ENCODE results near the gene FAM124A. TPM values are rescaled to one million over a fixed set of nuclear protein-coding genes. Genes with fewer than 3 reads are reported as not detected.

Gene FAM124A
- total RNA-seq, 5 donors from 2014 or later (not counting 1 experiment from before 2014, with no cell fraction given), result 0.09 TPM; not detected in 4

GRCh38 chr13:51329606-51330005, 107.4 kb downstream of the FAM124A start:
- ChIA-PET POLR2A (no interaction called here), CTCF (no interaction called here)
- Mint-ChIP-seq H3K27ac (no peak overlapping the region), H3K4me1 (peaks cover 13 to 18% (median 16%) of the 10 kb centered on the region in 3 donors), H3K9me3 (no peaks in the 10 kb centered on the region), H3K4me3 (no peak overlapping the region), H3K36me3 (no peaks in the 10 kb centered on the region), H3K27me3 (peaks cover 0 to 1% of the 10 kb centered on the region in 2 donors)
- Histone ChIP-seq H3K27me3 (replicated peaks in 1 of 2; ENCODE audit: control insufficient read depth in 2 of 2, extremely low read depth in 1 of 2, insufficient read depth in 2 of 2, low read length in 1 of 2) (peaks cover 0 to 10% of the 10 kb centered on the region in 2 experiments), H3K9me3 (no peaks in the 10 kb centered on the region), H3K36me3 (ENCODE audit: control insufficient read depth in 2 of 2, extremely low read depth in 1 of 2, insufficient read depth in 1 of 2, low read length in 1 of 2) (no peaks in the 10 kb centered on the region), H3K4me1 (ENCODE audit: control insufficient read depth in 1 of 2, extremely low read depth in 1 of 2, insufficient read depth in 2 of 2, low read length in 2 of 2) (peaks cover 4 to 16% of the 10 kb centered on the region in 2 experiments), H3K4me3 (ENCODE audit: control insufficient read depth in 1 of 2, extremely low read depth in 1 of 2, low read length in 1 of 2) (no peak overlapping the region), H3K27ac (ENCODE audit: low read length) (no peak overlapping the region)
- DNase-seq (no peak), ATAC-seq (replicated peaks in 1 of 4) (no peak)
- WGBS (ENCODE audit: insufficient coverage), result 92% methylated on average over 3 of the region's 3 CpGs

- CTCF ChIA-PET, result no interaction called here
- DNase-seq (no peak), ATAC-seq (replicated peaks in 1 of 4) (no peak)
- Histone ChIP-seq H3K27me3 (replicated peaks in 1 of 2; ENCODE audit: control insufficient read depth in 2 of 2, extremely low read depth in 1 of 2, insufficient read depth in 2 of 2, low read length in 1 of 2) (peaks cover 0 to 13% of the 10 kb centered on the region in 2 experiments), H3K4me1 (ENCODE audit: control insufficient read depth in 1 of 2, extremely low read depth in 1 of 2, insufficient read depth in 2 of 2, low read length in 2 of 2) (peaks cover 4 to 16% of the 10 kb centered on the region in 2 experiments), H3K27ac (ENCODE audit: low read length) (no peak overlapping the region), H3K36me3 (ENCODE audit: control insufficient read depth in 2 of 2, extremely low read depth in 1 of 2, insufficient read depth in 1 of 2, low read length in 1 of 2) (no peaks in the 10 kb centered on the region), H3K4me3 (ENCODE audit: control insufficient read depth in 1 of 2, extremely low read depth in 1 of 2, low read length in 1 of 2) (no peak overlapping the region), H3K9me3 (no peaks in the 10 kb centered on the region)
- H3K9me3 Mint-ChIP-seq, result no peaks in the 10 kb centered on the region
- H3K27me3 Mint-ChIP-seq, result peaks cover 0 to 1% of the 10 kb centered on the region in 2 donors
- peaks cover 13 to 18% (median 16%) of the 10 kb centered on the region in 3 donors for H3K4me1 Mint-ChIP-seq
- 3% methylated on average over 3 of the region's 3 CpGs for WGBS (ENCODE audit: insufficient coverage)
- POLR2A ChIA-PET, result no interaction called here
- no peak overlapping the region for H3K27ac Mint-ChIP-seq
- H3K36me3 Mint-ChIP-seq, result no peaks in the 10 kb centered on the region
- H3K4me3 Mint-ChIP-seq, result no peak overlapping the region
These were observed 108.6 kb downstream of the FAM124A start for GRCh38 chr13:51330791-51331190.

- Mint-ChIP-seq H3K27me3 (peaks cover 0 to 1% of the 10 kb centered on the region in 2 donors), H3K9me3 (no peaks in the 10 kb centered on the region), H3K4me1 (peaks cover 13 to 18% (median 16%) of the 10 kb centered on the region in 3 donors), H3K36me3 (no peaks in the 10 kb centered on the region), H3K27ac (no peak overlapping the region), H3K4me3 (no peak overlapping the region)
- ATAC-seq (replicated peaks in 1 of 4) (no peak), DNase-seq (no peak)
- WGBS (ENCODE audit: insufficient coverage), result 80% methylated on average over 1 of the region's 6 CpGs
- Histone ChIP-seq H3K36me3 (ENCODE audit: control insufficient read depth in 2 of 2, extremely low read depth in 1 of 2, insufficient read depth in 1 of 2, low read length in 1 of 2) (no peaks in the 10 kb centered on the region), H3K9me3 (no peaks in the 10 kb centered on the region), H3K27ac (ENCODE audit: low read length) (no peak overlapping the region), H3K4me1 (ENCODE audit: control insufficient read depth in 1 of 2, extremely low read depth in 1 of 2, insufficient read depth in 2 of 2, low read length in 2 of 2) (peaks cover 4 to 16% of the 10 kb centered on the region in 2 experiments), H3K4me3 (ENCODE audit: control insufficient read depth in 1 of 2, extremely low read depth in 1 of 2, low read length in 1 of 2) (no peak overlapping the region), H3K27me3 (replicated peaks in 1 of 2; ENCODE audit: control insufficient read depth in 2 of 2, extremely low read depth in 1 of 2, insufficient read depth in 2 of 2, low read length in 1 of 2) (peaks cover 0 to 13% of the 10 kb centered on the region in 2 experiments)
- ChIA-PET POLR2A (no interaction called here), CTCF (no interaction called here)
These were observed 109.2 kb downstream of the FAM124A start for GRCh38 chr13:51331354-51331861.

GRCh38 chr13:51332566-51333361, 110.6 kb downstream of the FAM124A start:
- H3K27ac Mint-ChIP-seq, result no peak overlapping the region
- H3K9me3 Mint-ChIP-seq, result no peaks in the 10 kb centered on the region
- H3K4me1 ChIP-seq (ENCODE audit: control insufficient read depth in 1 of 2, extremely low read depth in 1 of 2, insufficient read depth in 2 of 2, low read length in 2 of 2), result peaks cover 4 to 16% of the 10 kb centered on the region in 2 experiments
- peaks cover 13 to 18% (median 16%) of the 10 kb centered on the region in 3 donors for H3K4me1 Mint-ChIP-seq
- DNase-seq (no peak), ATAC-seq (replicated peaks in 1 of 4) (no peak)
- H3K27me3 ChIP-seq (replicated peaks in 1 of 2; ENCODE audit: control insufficient read depth in 2 of 2, extremely low read depth in 1 of 2, insufficient read depth in 2 of 2, low read length in 1 of 2), result peaks cover 0 to 15% of the 10 kb centered on the region in 2 experiments
- no peak overlapping the region for H3K4me3 ChIP-seq (ENCODE audit: control insufficient read depth in 1 of 2, extremely low read depth in 1 of 2, low read length in 1 of 2)
- no peaks in the 10 kb centered on the region for H3K36me3 ChIP-seq (ENCODE audit: control insufficient read depth in 2 of 2, extremely low read depth in 1 of 2, insufficient read depth in 1 of 2, low read length in 1 of 2)
- H3K4me3 Mint-ChIP-seq, result no peak overlapping the region
- ChIA-PET CTCF (no interaction called here), POLR2A (interaction anchor here in 1 of 2 donors (0.6 kb wide), 1 partner anchor 1041 kb away, joined by 3 read pairs; no protein-coding TSS in a partner anchor)
- H3K36me3 Mint-ChIP-seq, result no peaks in the 10 kb centered on the region
- WGBS (ENCODE audit: insufficient coverage), result 100% methylated on average over 1 of the region's 2 CpGs
- H3K27me3 Mint-ChIP-seq, result peaks cover 0 to 1% of the 10 kb centered on the region in 2 donors
- no peaks in the 10 kb centered on the region for H3K9me3 ChIP-seq
- no peak overlapping the region for H3K27ac ChIP-seq (ENCODE audit: low read length)

GRCh38 chr13:51333421-51333820, 111.2 kb downstream of the FAM124A start:
- Mint-ChIP-seq H3K4me3 (no peak overlapping the region), H3K27ac (no peak overlapping the region), H3K4me1 (peaks cover 13 to 18% (median 16%) of the 10 kb centered on the region in 3 donors), H3K36me3 (no peaks in the 10 kb centered on the region), H3K27me3 (peaks cover 0 to 1% of the 10 kb centered on the region in 2 donors), H3K9me3 (no peaks in the 10 kb centered on the region)
- Histone ChIP-seq H3K4me3 (ENCODE audit: control insufficient read depth in 1 of 2, extremely low read depth in 1 of 2, low read length in 1 of 2) (no peak overlapping the region), H3K9me3 (no peaks in the 10 kb centered on the region), H3K27ac (ENCODE audit: low read length) (no peak overlapping the region), H3K36me3 (ENCODE audit: control insufficient read depth in 2 of 2, extremely low read depth in 1 of 2, insufficient read depth in 1 of 2, low read length in 1 of 2) (no peaks in the 10 kb centered on the region), H3K27me3 (replicated peaks in 1 of 2; ENCODE audit: control insufficient read depth in 2 of 2, extremely low read depth in 1 of 2, insufficient read depth in 2 of 2, low read length in 1 of 2) (peaks cover 0 to 13% of the 10 kb centered on the region in 2 experiments), H3K4me1 (ENCODE audit: control insufficient read depth in 1 of 2, extremely low read depth in 1 of 2, insufficient read depth in 2 of 2, low read length in 2 of 2) (peaks cover 4 to 16% of the 10 kb centered on the region in 2 experiments)
- ChIA-PET POLR2A (no interaction called here), CTCF (no interaction called here)
- no peak for ATAC-seq (replicated peaks in 1 of 4)
- no peak for DNase-seq

- Histone ChIP-seq H3K27ac (ENCODE audit: low read length) (no peak overlapping the region), H3K9me3 (no peaks in the 10 kb centered on the region), H3K36me3 (ENCODE audit: control insufficient read depth in 2 of 2, extremely low read depth in 1 of 2, insufficient read depth in 1 of 2, low read length in 1 of 2) (no peaks in the 10 kb centered on the region), H3K27me3 (replicated peaks in 1 of 2; ENCODE audit: control insufficient read depth in 2 of 2, extremely low read depth in 1 of 2, insufficient read depth in 2 of 2, low read length in 1 of 2) (peaks cover 0 to 12% of the 10 kb centered on the region in 2 experiments), H3K4me1 (ENCODE audit: control insufficient read depth in 1 of 2, extremely low read depth in 1 of 2, insufficient read depth in 2 of 2, low read length in 2 of 2) (peaks cover 4 to 16% of the 10 kb centered on the region in 2 experiments), H3K4me3 (ENCODE audit: control insufficient read depth in 1 of 2, extremely low read depth in 1 of 2, low read length in 1 of 2) (no peak overlapping the region)
- peaks cover 0 to 1% of the 10 kb centered on the region in 2 donors for H3K27me3 Mint-ChIP-seq
- CTCF ChIA-PET, result no interaction called here
- H3K4me3 Mint-ChIP-seq, result no peak overlapping the region
- no peaks in the 10 kb centered on the region for H3K36me3 Mint-ChIP-seq
- POLR2A ChIA-PET, result no interaction called here
- H3K27ac Mint-ChIP-seq, result no peak overlapping the region
- no peak for DNase-seq
- ATAC-seq (replicated peaks in 1 of 4), result no peak
- H3K4me1 Mint-ChIP-seq, result peaks cover 13 to 18% (median 16%) of the 10 kb centered on the region in 3 donors
- H3K9me3 Mint-ChIP-seq, result no peaks in the 10 kb centered on the region
These were observed 111.6 kb downstream of the FAM124A start for GRCh38 chr13:51333826-51334225.
